Activated T-cell treated with anti-CD3 and anti-CD28 coated beads for 4 hours (primary cell): Measurements from ENCODE around the gene TM4SF1.

Source experiments
- DNase-seq: peaks from one replicate; pipeline ENCODE4 v3.0.0-alpha.2; 2020

Gene TM4SF1

GRCh38 chr3:149373235-149374125 is 4.0 kb downstream of the TM4SF1 start:
- no peak for DNase-seq

- DNase-seq, result no peak
Measured at GRCh38 chr3:149371723-149372114, 5.7 kb downstream of the TM4SF1 start.

- DNase-seq, result no peak
Measured at GRCh38 chr3:149371001-149371722, 6.3 kb downstream of the TM4SF1 start.

GRCh38 chr3:149369991-149370866 is 7.2 kb downstream of the TM4SF1 start:
- DNase-seq, result no peak

GRCh38 chr3:149368674-149369497 is 8.6 kb downstream of the TM4SF1 start:
- no peak for DNase-seq

GRCh38 chr3:149368201-149368673 is 9.2 kb downstream of the TM4SF1 start:
- DNase-seq, result no peak

- DNase-seq, result no peak
Measured at GRCh38 chr3:149366941-149367840, 10.3 kb downstream of the TM4SF1 start.

GRCh38 chr3:149366031-149366430 is 11.4 kb downstream of the TM4SF1 start:
- DNase-seq, result no peak

GRCh38 chr3:149364624-149365023 is 12.8 kb downstream of the TM4SF1 start:
- no peak for DNase-seq

- DNase-seq, result no peak
Measured at GRCh38 chr3:149363053-149363452, 14.4 kb downstream of the TM4SF1 start.

GRCh38 chr3:149362366-149362765 is 15.1 kb downstream of the TM4SF1 start:
- no peak for DNase-seq

- no peak for DNase-seq
Measured at GRCh38 chr3:149356630-149357029, 20.8 kb downstream of the TM4SF1 start.

GRCh38 chr3:149356044-149356592 is 21.3 kb downstream of the TM4SF1 start:
- no peak for DNase-seq

GRCh38 chr3:149353581-149354184 is 23.8 kb downstream of the TM4SF1 start:
- DNase-seq, result no peak

GRCh38 chr3:149352556-149352955 is 24.9 kb downstream of the TM4SF1 start:
- no peak for DNase-seq

- DNase-seq, result no peak
Measured at GRCh38 chr3:149343951-149344350, 33.5 kb downstream of the TM4SF1 start.

GRCh38 chr3:149342413-149343380 is 34.8 kb downstream of the TM4SF1 start:
- no peak for DNase-seq

GRCh38 chr3:149340310-149340933 is 37.0 kb downstream of the TM4SF1 start:
- DNase-seq, result no peak

- DNase-seq, result no peak
Measured at GRCh38 chr3:149339931-149340309, 37.5 kb downstream of the TM4SF1 start.
